K562 (cell line): ENCODE measurements around the gene KAZALD1. TPM values are rescaled to one million over a fixed set of nuclear protein-coding genes. Genes with fewer than 3 reads are reported as not detected.

Experiments used
- ATF3 ChIP-seq, 2 experiments: fragments of 450-650 bp in 1 of 2; sonication (generic) in 1 of 2; formaldehyde crosslinking in 1 of 2; IDR thresholded peaks in 1 of 2; conservative IDR thresholded peaks in 1 of 2; 2 replicates each; pipeline versions ENCODE4 v1.6.1 to v1.8.1; 2016 to 2023; ENCODE audit warnings: mild to moderate bottlenecking in 2 of 2, moderate library complexity in 2 of 2, inconsistent platforms in 1 of 2, missing genetic modification reagents in 1 of 2
- CHD4 ChIP-seq: fragments of 200-600 bp; sonication (generic); IDR thresholded peaks from 3 replicates; pipeline ENCODE4 v1.6.1; 2012; ENCODE audit warnings: low read depth, mild to moderate bottlenecking, mixed read lengths, low read length, inconsistent platforms; ENCODE audit not compliant: insufficient read depth, insufficient replicate concordance, poor library complexity, severe bottlenecking
- MAZ ChIP-seq, 2 experiments: fragments of 450-650 bp in 1 of 2; sonication (generic) in 1 of 2; formaldehyde crosslinking; IDR thresholded peaks in 1 of 2; conservative IDR thresholded peaks in 1 of 2; 2 replicates each; pipeline versions ENCODE4 v1.4.0 to v1.5.0; 2020; ENCODE audit warnings: mild to moderate bottlenecking in 1 of 2, missing genetic modification reagents in 1 of 2
- MCM3 ChIP-seq: fragments of 450-650 bp; IDR thresholded peaks from 2 replicates; pipeline ENCODE4 v1.6.1; 2016
- PRMT5 ChIP-seq: sonication (generic); formaldehyde crosslinking; IDR thresholded peaks from 2 replicates; pipeline ENCODE4 v1.5.0; 2020; ENCODE audit warnings: missing genetic modification reagents
- PRPF4 ChIP-seq: fragments of 200-400 bp; formaldehyde crosslinking; IDR thresholded peaks from one replicate; pipeline ENCODE4 v1.6.1; 2017; ENCODE audit warnings: low read length, low read depth, mild to moderate bottlenecking; ENCODE audit not compliant: insufficient read depth, poor library complexity, severe bottlenecking
- PTRF ChIP-seq: fragments of 450-650 bp; IDR thresholded peaks from 2 replicates; pipeline ENCODE4 v1.6.1; 2016; ENCODE audit warnings: mild to moderate bottlenecking, missing genetic modification characterization, missing compliant biosample characterization
- RAD21 ChIP-seq, 2 experiments: fragments of 250-450 bp in 1 of 2; fragments of 450-650 bp in 1 of 2; sonication (Bioruptor Pico) in 1 of 2; formaldehyde crosslinking in 1 of 2; IDR thresholded peaks in 1 of 2; conservative IDR thresholded peaks in 1 of 2; 2 replicates each; pipeline versions ENCODE4 v1.4.0 to v1.8.0; 2020 to 2022; ENCODE audit warnings: mild to moderate bottlenecking in 2 of 2, moderate library complexity in 1 of 2
- RB1 ChIP-seq: fragments of 450-650 bp; IDR thresholded peaks from 2 replicates; pipeline ENCODE4 v1.6.1; 2017; ENCODE audit warnings: low read depth, mild to moderate bottlenecking
- RBM39 ChIP-seq: fragments of 200-400 bp; formaldehyde crosslinking; optimal IDR thresholded peaks from 2 replicates; pipeline ENCODE3; 2018; ENCODE audit warnings: low read depth, low read length
- SLC30A9 ChIP-seq: fragments of 250-450 bp; sonication (Bioruptor Pico); IDR thresholded peaks from 2 replicates; pipeline ENCODE4 v1.8.0; 2022; ENCODE audit warnings: mild to moderate bottlenecking, moderate library complexity
- TGIF2 ChIP-seq: sonication (generic); formaldehyde crosslinking; IDR thresholded peaks from 2 replicates; pipeline ENCODE4 v1.8.1; 2022; ENCODE audit warnings: mild to moderate bottlenecking, missing genetic modification reagents, moderate library complexity
- YY1 ChIP-seq, 3 experiments: IDR thresholded peaks; 2 replicates each; pipeline ENCODE4 v1.6.1; 2011; ENCODE audit warnings: low read length in 2 of 3, mild to moderate bottlenecking in 2 of 3, moderate library complexity in 2 of 3, borderline replicate concordance in 1 of 3, control low read depth in 1 of 3, low read depth in 1 of 3; ENCODE audit not compliant: insufficient read depth in 3 of 3, insufficient replicate concordance in 2 of 3, control insufficient read depth in 1 of 3, insufficient read length in 1 of 3; ENCODE audit errors: extremely low read depth in 1 of 3
- ZNF124 ChIP-seq: sonication (generic); formaldehyde crosslinking; IDR thresholded peaks from 2 replicates; pipeline ENCODE4 v1.8.1; 2022; ENCODE audit warnings: missing genetic modification reagents
- ZNF134 ChIP-seq: fragments of 250-450 bp; sonication (Bioruptor Pico); conservative IDR thresholded peaks from 2 replicates; pipeline ENCODE4 v1.4.0; 2020
- ZNF197 ChIP-seq: fragments of 200-800 bp; sonication (Bioruptor generic); IDR thresholded peaks from 2 replicates; pipeline ENCODE4 v1.6.1; 2016; ENCODE audit warnings: low read depth, missing genetic modification characterization, missing compliant biosample characterization
- ZNF274 ChIP-seq: IDR thresholded peaks from 2 replicates; pipeline ENCODE4 v1.6.1; 2011; ENCODE audit warnings: low read depth, mild to moderate bottlenecking, low read length, moderate library complexity, borderline replicate concordance
- ZNF77 ChIP-seq: fragments of 250-450 bp; sonication (Bioruptor Pico); IDR thresholded peaks from 2 replicates; pipeline ENCODE4 v1.5.0; 2020
- polyA plus RNA-seq, 8 experiments: library from polyadenylated mRNA; depleted of rRNA in 4 of 8; stranded (reverse) in 5 of 8; unstranded in 3 of 8; fragments of >200 nt; fragmentation: Nextera tagmentation in 2 of 8; fragmentation: Illumina TruSeq in 1 of 8; extraction: Ambion mirVana in 2 of 8; extraction: Trizol in 1 of 8; gene quantifications; 2 replicates each; pipeline versions ENCODE4 v1.2.1 to v1.2.3, GENCODE V29; 2011 to 2014; ENCODE audit warnings: inconsistent platforms in 1 of 8, missing spikeins in 1 of 8
- total RNA-seq, 7 experiments: library from RNA; depleted of rRNA in 6 of 7; stranded (reverse); fragments of >200 nt in 6 of 7; fragmentation: Illumina TruSeq in 2 of 7; extraction: Trizol in 2 of 7; gene quantifications; 2 replicates each; pipeline versions ENCODE4 v1.2.1 to v1.2.3, GENCODE V29; 2011 to 2021; ENCODE audit warnings: low replicate concordance in 1 of 7
- TF ChIP-seq, protein P1 (sequence below): fragments of 450-650 bp; IDR thresholded peaks from one replicate; pipeline ENCODE4 v1.6.1; 2018; ENCODE audit warnings: mild to moderate bottlenecking, moderate library complexity; ENCODE audit not compliant: partially characterized antibody

The KAZALD1 gene
- total and polyA plus RNA-seq, 9 of the 15 experiments (the other 6 are each of a cell fraction or from before 2014, with no cell fraction given) = 0.15 to 10.0 (median 4.9) TPM

GRCh38 chr10:101050208-101051069 lies 11.3 kb upstream of the KAZALD1 start (continued):
- TF ChIP-seq, protein P1, sequence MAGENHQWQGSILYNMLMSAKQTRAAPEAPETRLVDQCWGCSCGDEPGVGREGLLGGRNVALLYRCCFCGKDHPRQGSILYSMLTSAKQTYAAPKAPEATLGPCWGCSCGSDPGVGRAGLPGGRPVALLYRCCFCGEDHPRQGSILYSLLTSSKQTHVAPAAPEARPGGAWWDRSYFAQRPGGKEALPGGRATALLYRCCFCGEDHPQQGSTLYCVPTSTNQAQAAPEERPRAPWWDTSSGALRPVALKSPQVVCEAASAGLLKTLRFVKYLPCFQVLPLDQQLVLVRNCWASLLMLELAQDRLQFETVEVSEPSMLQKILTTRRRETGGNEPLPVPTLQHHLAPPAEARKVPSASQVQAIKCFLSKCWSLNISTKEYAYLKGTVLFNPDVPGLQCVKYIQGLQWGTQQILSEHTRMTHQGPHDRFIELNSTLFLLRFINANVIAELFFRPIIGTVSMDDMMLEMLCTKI = no peak
- peak; percentile 54; the same call in 1 of the 2 replicates for TF ChIP-seq RB1
- peak in 1 of 2 experiments; percentile 53; a peak in 2 of 4 replicates for TF ChIP-seq MAZ (CRISPR knock-in tag; conservative IDR thresholded peaks at IDR 0.05 in 1 of 2, IDR thresholded peaks at IDR 0.05 in 1 of 2)
- no peak for TF ChIP-seq ZNF77 (CRISPR knock-in tag)
- TF ChIP-seq PRMT5 (CRISPR knock-in tag) = no peak
- peak in 1 of 3 experiments; percentile 19 for TF ChIP-seq YY1 (IDR thresholded peaks at IDR 0.05; ENCODE audit: borderline replicate concordance in 1 of 3, control insufficient read depth in 1 of 3, extremely low read depth in 1 of 3, insufficient read depth in 3 of 3, insufficient read length in 1 of 3, insufficient replicate concordance in 2 of 3, low read depth in 1 of 3, low read length in 2 of 3)
- TF ChIP-seq ZNF197 (CRISPR knock-in tag) = no peak
- no peak for TF ChIP-seq RBM39
- no peak for TF ChIP-seq ZNF124 (CRISPR knock-in tag)
- no peak for TF ChIP-seq SLC30A9 (CRISPR knock-in tag)
- peak; percentile 46 to 67 for TF ChIP-seq RAD21 (CRISPR knock-in tag; conservative IDR thresholded peaks at IDR 0.05 in 1 of 2, IDR thresholded peaks at IDR 0.05 in 1 of 2)
- no peak for TF ChIP-seq CHD4
- TF ChIP-seq ZNF274 = no peak
- no peak for TF ChIP-seq ZNF134 (CRISPR knock-in tag)
- no peak for TF ChIP-seq MCM3
- no peak for TF ChIP-seq PRPF4
- TF ChIP-seq TGIF2 (CRISPR knock-in tag) = 0 out of 2 replicates have a peak, but pooled peaks have one; percentile 15
- no peak for TF ChIP-seq ATF3 (IDR thresholded peaks at IDR 0.05)
- TF ChIP-seq ATF3 (CRISPR knock-in tag; conservative IDR thresholded peaks at IDR 0.05) = no peak
- no peak for TF ChIP-seq PTRF
